ENCODE measurements around the gene MUCL1.
A peak's percentile ranks its signal among the peaks of the same experiment; 100 is the strongest.
"Not testable (repeated sequence)": the region's sequence is repeated elsewhere in the genome, so short reads cannot be mapped to it uniquely, and the experiment has no call there.

MUCL1 gene

GRCh38 chr12:54853933-54854538, at the start of gene MUCL1:
MUCL1 (plus strand) TSS chr12:54854516; CDS start chr12:54854583, 67 bp downstream.
- peak; percentile 48 to 76 for DNase-seq (ENCODE audit: low read depth in 2 of 2)

- DNase-seq (ENCODE audit: low read depth in 2 of 2): no peak
These were observed 32.6 kb upstream of the MUCL1 start for GRCh38 chr12:54821676-54822075.

GRCh38 chr12:54824402-54824801, 29.9 kb upstream of the MUCL1 start:
- DNase-seq (ENCODE audit: low read depth in 2 of 2): no peak

- DNase-seq (ENCODE audit: low read depth in 2 of 2): no peak
These were observed 24.8 kb upstream of the MUCL1 start for GRCh38 chr12:54829511-54829910.

GRCh38 chr12:54830199-54830598, 24.1 kb upstream of the MUCL1 start:
- no peak for DNase-seq (ENCODE audit: low read depth in 2 of 2)

- DNase-seq (ENCODE audit: low read depth in 2 of 2): no peak
These were observed 22.7 kb upstream of the MUCL1 start for GRCh38 chr12:54831631-54832030.

GRCh38 chr12:54840244-54840865, 14.0 kb upstream of the MUCL1 start:
- DNase-seq (ENCODE audit: low read depth in 2 of 2): no peak

- DNase-seq (ENCODE audit: low read depth in 2 of 2): no peak
These were observed 3.1 kb downstream of the MUCL1 start for GRCh38 chr12:54857406-54857805.

GRCh38 chr12:54858562-54858961, 4.2 kb downstream of the MUCL1 start:
- DNase-seq (ENCODE audit: low read depth in 2 of 2): no peak

- DNase-seq (ENCODE audit: low read depth in 2 of 2): no peak
These were observed 5.2 kb downstream of the MUCL1 start for GRCh38 chr12:54859502-54859901.

GRCh38 chr12:54861927-54862326, 7.6 kb downstream of the MUCL1 start:
- no peak for DNase-seq (ENCODE audit: low read depth in 2 of 2)

GRCh38 chr12:54863948-54864618, 9.8 kb downstream of the MUCL1 start:
- no peak for DNase-seq (ENCODE audit: low read depth in 2 of 2)

- DNase-seq (ENCODE audit: low read depth in 2 of 2): no peak
These were observed 11.5 kb downstream of the MUCL1 start for GRCh38 chr12:54865683-54866324.

GRCh38 chr12:54868690-54869089, 14.4 kb downstream of the MUCL1 start:
- no peak for DNase-seq (ENCODE audit: low read depth in 2 of 2)

- no peak for DNase-seq (ENCODE audit: low read depth in 2 of 2)
These were observed 15.7 kb downstream of the MUCL1 start for GRCh38 chr12:54870048-54870447.

GRCh38 chr12:54870617-54871016, 16.3 kb downstream of the MUCL1 start:
- no peak for DNase-seq (ENCODE audit: low read depth in 2 of 2)

GRCh38 chr12:54879150-54879549, 24.8 kb downstream of the MUCL1 start:
- no peak for DNase-seq (ENCODE audit: low read depth in 2 of 2)

- no peak for DNase-seq (ENCODE audit: low read depth in 2 of 2)
These were observed 25.3 kb downstream of the MUCL1 start for GRCh38 chr12:54879579-54879978.

- DNase-seq (ENCODE audit: low read depth in 2 of 2): no peak
These were observed 27.8 kb downstream of the MUCL1 start for GRCh38 chr12:54882079-54882478.

- DNase-seq (ENCODE audit: low read depth in 2 of 2): not testable (repeated sequence)
These were observed 28.3 kb downstream of the MUCL1 start for GRCh38 chr12:54882597-54882996.

- DNase-seq (ENCODE audit: low read depth in 2 of 2): not testable (repeated sequence)
These were observed 34.1 kb downstream of the MUCL1 start for GRCh38 chr12:54888428-54888827.

- DNase-seq (ENCODE audit: low read depth in 2 of 2): no peak
These were observed 36.0 kb downstream of the MUCL1 start for GRCh38 chr12:54890339-54890738.

Data from activated CD4-positive, alpha-beta T cell treated with anti-CD3 and anti-CD28 coated beads for 24 hours (primary cell).